A549 (cell line): ENCODE data around the gene GPR108.

Source experiments
- POLR2A ChIP-seq: IDR thresholded peaks from 2 replicates; pipeline ENCODE4 v1.6.1; 2012; ENCODE audit warnings: mild to moderate bottlenecking, low read length
- RCOR1 ChIP-seq: fragments of 150-350 bp; IDR thresholded peaks from 2 replicates; pipeline ENCODE4 v1.6.1; 2014; ENCODE audit warnings: antibody characterized with exemption, low read length, low read depth
- RFX5 ChIP-seq: fragments of 450-650 bp; IDR thresholded peaks from 2 replicates; pipeline ENCODE4 v1.7.1; 2014; ENCODE audit warnings: antibody characterized with exemption, mild to moderate bottlenecking, moderate library complexity
- ZFP36 ChIP-seq: fragments of 450-650 bp; IDR thresholded peaks from 2 replicates; pipeline ENCODE4 v1.6.1; 2014; ENCODE audit warnings: borderline replicate concordance; ENCODE audit not compliant: partially characterized antibody
- TF ChIP-seq, protein P1 (sequence below): fragments of >200 bp; sonication (Bioruptor Twin); formaldehyde crosslinking; IDR thresholded peaks from 3 replicates; pipeline ENCODE4 v1.5.1; 2016
- TF ChIP-seq, protein P2 (sequence below): fragments of 450-650 bp; IDR thresholded peaks from 2 replicates; pipeline ENCODE4 v1.6.1; 2014; ENCODE audit warnings: antibody characterized with exemption
- TF ChIP-seq, protein P3 (sequence below): IDR thresholded peaks from 2 replicates; pipeline ENCODE4 v1.6.1; 2012

DNA sequence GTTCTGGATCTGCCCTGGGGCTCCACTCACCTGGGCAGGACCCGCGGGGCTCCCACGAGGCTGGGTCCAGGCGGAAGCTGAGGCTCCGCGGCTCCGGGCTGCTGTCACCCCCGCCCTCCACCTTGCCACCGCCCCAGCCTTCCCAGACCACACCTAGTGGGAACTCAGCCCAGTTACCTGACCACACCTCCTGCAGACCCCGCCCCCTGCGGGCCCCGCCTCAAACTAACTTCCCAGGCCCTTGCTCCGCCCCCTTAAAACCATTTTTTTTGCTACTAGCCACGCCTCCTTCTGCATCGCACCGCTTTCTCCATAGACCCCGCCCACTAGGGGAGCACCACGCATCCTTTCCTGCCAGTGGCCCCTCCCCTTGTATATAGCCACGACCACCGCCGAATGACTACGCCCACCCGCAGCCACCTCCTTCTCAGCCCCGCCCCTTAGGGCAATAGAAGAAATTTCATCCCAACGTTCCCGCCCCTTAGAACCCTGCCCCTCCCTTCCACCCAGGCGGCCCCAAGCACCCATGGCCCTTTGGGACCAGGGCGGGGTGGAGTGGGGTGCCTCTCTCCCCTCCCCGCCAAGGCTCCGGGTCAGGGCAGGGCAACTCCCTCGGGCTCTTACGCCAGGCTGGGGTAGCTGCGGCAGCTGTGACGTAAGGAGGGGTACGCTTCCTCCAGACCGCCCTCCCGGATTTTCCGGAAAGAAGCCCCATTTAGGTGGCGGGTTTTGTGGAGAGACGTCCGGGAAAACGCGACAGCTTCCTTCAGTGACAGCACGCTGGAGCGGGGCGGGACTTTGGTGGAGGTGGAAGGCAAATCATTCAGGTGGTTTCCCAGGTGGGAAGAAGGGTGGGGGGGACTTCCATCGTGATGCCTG, 30.2 kb upstream of the GPR108 start, which contains the start of gene SH2D3A:
- TF ChIP-seq, protein P1, sequence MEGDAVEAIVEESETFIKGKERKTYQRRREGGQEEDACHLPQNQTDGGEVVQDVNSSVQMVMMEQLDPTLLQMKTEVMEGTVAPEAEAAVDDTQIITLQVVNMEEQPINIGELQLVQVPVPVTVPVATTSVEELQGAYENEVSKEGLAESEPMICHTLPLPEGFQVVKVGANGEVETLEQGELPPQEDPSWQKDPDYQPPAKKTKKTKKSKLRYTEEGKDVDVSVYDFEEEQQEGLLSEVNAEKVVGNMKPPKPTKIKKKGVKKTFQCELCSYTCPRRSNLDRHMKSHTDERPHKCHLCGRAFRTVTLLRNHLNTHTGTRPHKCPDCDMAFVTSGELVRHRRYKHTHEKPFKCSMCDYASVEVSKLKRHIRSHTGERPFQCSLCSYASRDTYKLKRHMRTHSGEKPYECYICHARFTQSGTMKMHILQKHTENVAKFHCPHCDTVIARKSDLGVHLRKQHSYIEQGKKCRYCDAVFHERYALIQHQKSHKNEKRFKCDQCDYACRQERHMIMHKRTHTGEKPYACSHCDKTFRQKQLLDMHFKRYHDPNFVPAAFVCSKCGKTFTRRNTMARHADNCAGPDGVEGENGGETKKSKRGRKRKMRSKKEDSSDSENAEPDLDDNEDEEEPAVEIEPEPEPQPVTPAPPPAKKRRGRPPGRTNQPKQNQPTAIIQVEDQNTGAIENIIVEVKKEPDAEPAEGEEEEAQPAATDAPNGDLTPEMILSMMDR: no peak
- no peak for TF ChIP-seq POLR2A
- no peak for TF ChIP-seq RFX5
- TF ChIP-seq RCOR1: no peak
- TF ChIP-seq ZFP36: peak; percentile 99
- TF ChIP-seq, protein P2, sequence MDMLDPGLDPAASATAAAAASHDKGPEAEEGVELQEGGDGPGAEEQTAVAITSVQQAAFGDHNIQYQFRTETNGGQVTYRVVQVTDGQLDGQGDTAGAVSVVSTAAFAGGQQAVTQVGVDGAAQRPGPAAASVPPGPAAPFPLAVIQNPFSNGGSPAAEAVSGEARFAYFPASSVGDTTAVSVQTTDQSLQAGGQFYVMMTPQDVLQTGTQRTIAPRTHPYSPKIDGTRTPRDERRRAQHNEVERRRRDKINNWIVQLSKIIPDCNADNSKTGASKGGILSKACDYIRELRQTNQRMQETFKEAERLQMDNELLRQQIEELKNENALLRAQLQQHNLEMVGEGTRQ: no peak
- TF ChIP-seq, protein P3, sequence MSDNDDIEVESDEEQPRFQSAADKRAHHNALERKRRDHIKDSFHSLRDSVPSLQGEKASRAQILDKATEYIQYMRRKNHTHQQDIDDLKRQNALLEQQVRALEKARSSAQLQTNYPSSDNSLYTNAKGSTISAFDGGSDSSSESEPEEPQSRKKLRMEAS: no peak; the same call in none of the 2 replicates
